Transverse colon (tissue), 4 donors: ENCODE measurements around the gene PCDHB8.

Source experiments
- CTCF ChIP-seq, 5 experiments: fragments of 200-600 bp in 3 of 5; fragments of 450-650 bp in 2 of 5; sonication (generic) in 3 of 5; IDR thresholded peaks; 1 replicate in 2 of 5; 2 replicates in 3 of 5; pipeline ENCODE4 v1.5.1; 2016 to 2017; ENCODE audit warnings: antibody characterized with exemption in 5 of 5, inconsistent platforms in 3 of 5, mild to moderate bottlenecking in 2 of 5, moderate library complexity in 1 of 5
- POLR2A ChIP-seq: fragments of 450-650 bp; IDR thresholded peaks from one replicate; pipeline ENCODE4 v1.6.1; 2016; ENCODE audit warnings: antibody characterized with exemption, mild to moderate bottlenecking, moderate library complexity
- POLR2AphosphoS5 ChIP-seq, 3 donors: sonication (generic); formaldehyde crosslinking; IDR thresholded peaks; one replicate each; pipeline ENCODE4 v1.6.1; 2016; ENCODE audit warnings: antibody characterized with exemption in 3 of 3

DNA sequence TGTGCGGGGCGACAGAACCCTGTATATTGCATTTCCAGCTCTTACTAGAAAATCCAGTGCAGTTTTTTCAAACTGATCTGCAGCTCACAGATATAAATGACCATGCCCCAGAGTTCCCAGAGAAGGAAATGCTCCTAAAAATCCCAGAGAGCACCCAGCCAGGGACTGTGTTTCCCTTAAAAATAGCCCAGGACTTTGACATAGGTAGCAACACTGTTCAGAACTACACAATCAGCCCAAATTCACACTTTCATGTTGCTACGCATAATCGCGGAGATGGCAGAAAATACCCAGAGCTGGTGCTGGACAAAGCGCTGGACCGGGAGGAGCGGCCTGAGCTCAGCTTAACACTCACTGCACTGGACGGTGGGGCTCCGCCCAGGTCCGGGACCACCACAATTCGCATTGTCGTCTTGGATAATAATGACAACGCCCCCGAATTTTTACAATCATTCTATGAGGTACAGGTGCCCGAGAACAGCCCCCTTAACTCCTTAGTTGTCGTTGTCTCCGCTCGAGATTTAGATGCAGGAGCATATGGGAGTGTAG, 41.8 kb upstream of the PCDHB8 start:
- TF ChIP-seq POLR2A (no peak), CTCF (IDR thresholded peaks at IDR 0.05) (no peak), POLR2AphosphoS5 (IDR thresholded peaks at IDR 0.05) (no peak)
